Keratinocyte (primary cell): Measurements from ENCODE around the gene KCNMB3. TPM values are rescaled to one million over a fixed set of nuclear protein-coding genes. Genes with fewer than 3 reads are reported as not detected.

ENCODE experiments used
- DNase-seq: peaks from one replicate; pipeline ENCODE4 v3.0.0-alpha.2; 2011; ENCODE audit warnings: low read depth, missing footprints, low spot score
- FAIRE-seq: peaks from 2 replicates; lab custom pipeline; 2011; peaks lifted over from hg19 to GRCh38; lab: Jason Lieb, UNC
- H2AFZ ChIP-seq: 2 replicates; pipeline ENCODE4 v1.6.0; 2012; ENCODE audit warnings: low read length, control low read depth, inconsistent platforms; ENCODE audit not compliant: control insufficient read depth
- H3K27ac ChIP-seq: 2 replicates; pipeline ENCODE4 v1.5.1; 2011; ENCODE audit warnings: low read length; ENCODE audit not compliant: control insufficient read depth, insufficient read depth
- H3K27me3 ChIP-seq: 3 replicates; pipeline ENCODE4 v1.6.0; 2011; ENCODE audit warnings: low read length; ENCODE audit not compliant: control insufficient read depth, insufficient read depth; ENCODE audit errors: extremely low read depth
- H3K36me3 ChIP-seq, 2 experiments: 2 replicates in 1 of 2; 3 replicates in 1 of 2; pipeline ENCODE4 v1.5.1; 2011; ENCODE audit warnings: low read length in 2 of 2, mild to moderate bottlenecking in 1 of 2; ENCODE audit not compliant: control insufficient read depth in 2 of 2, insufficient read depth in 2 of 2; ENCODE audit errors: extremely low read depth in 1 of 2
- H3K4me1 ChIP-seq: 3 replicates; pipeline ENCODE4 v1.5.1; 2011; ENCODE audit warnings: low read length; ENCODE audit not compliant: control insufficient read depth, insufficient read depth; ENCODE audit errors: extremely low read depth
- H3K4me2 ChIP-seq: 3 replicates; pipeline ENCODE4 v1.6.0; 2011; ENCODE audit warnings: low read depth, low read length; ENCODE audit not compliant: control insufficient read depth, insufficient read depth; ENCODE audit errors: extremely low read depth
- H3K4me3 ChIP-seq, 3 experiments: fragments of 200-600 bp in 1 of 3; sonication (generic) in 1 of 3; 2 replicates in 2 of 3; 3 replicates in 1 of 3; pipeline ENCODE4 v1.5.1; 2011 to 2016; ENCODE audit warnings: low read length in 3 of 3, mild to moderate bottlenecking in 3 of 3, control low read depth in 2 of 3, inconsistent platforms in 1 of 3, low read depth in 1 of 3, mixed read lengths in 1 of 3, mixed run types in 1 of 3, moderate library complexity in 1 of 3; ENCODE audit not compliant: control insufficient read depth in 2 of 3, insufficient read depth in 2 of 3; ENCODE audit errors: extremely low read depth in 1 of 3
- H3K79me2 ChIP-seq: 2 replicates; pipeline ENCODE4 v1.6.0; 2012; ENCODE audit warnings: low read length; ENCODE audit not compliant: control insufficient read depth, insufficient read depth
- H3K9ac ChIP-seq: 3 replicates; pipeline ENCODE4 v1.6.0; 2011; ENCODE audit warnings: low read length; ENCODE audit not compliant: control insufficient read depth, insufficient read depth; ENCODE audit errors: extremely low read depth
- H3K9me1 ChIP-seq: 3 replicates; pipeline ENCODE4 v1.6.0; 2011; ENCODE audit warnings: low read length; ENCODE audit not compliant: control insufficient read depth, insufficient read depth; ENCODE audit errors: extremely low read depth
- H3K9me3 ChIP-seq: 2 replicates; pipeline ENCODE4 v1.5.1; 2012; ENCODE audit warnings: low read depth, low read length; ENCODE audit not compliant: control insufficient read depth
- H4K20me1 ChIP-seq: 3 replicates; pipeline ENCODE4 v1.6.0; 2011; ENCODE audit warnings: low read length; ENCODE audit not compliant: control insufficient read depth, insufficient read depth; ENCODE audit errors: extremely low read depth
- CTCF ChIP-seq, 3 experiments: IDR thresholded peaks in 1 of 3; conservative IDR thresholded peaks in 1 of 3; optimal IDR thresholded peaks in 1 of 3; 2 replicates in 2 of 3; 3 replicates in 1 of 3; pipeline versions ENCODE3 to v1.5.1; 2011; ENCODE audit warnings: low read length in 3 of 3, mild to moderate bottlenecking in 3 of 3, moderate library complexity in 2 of 3, control low read depth in 1 of 3, inconsistent platforms in 1 of 3; ENCODE audit not compliant: insufficient read depth in 2 of 3; ENCODE audit errors: extremely low read depth in 1 of 3
- EZH2 ChIP-seq: IDR thresholded peaks from one replicate; pipeline ENCODE4 v1.6.1; 2012; ENCODE audit warnings: inconsistent platforms, mild to moderate bottlenecking, low read length, moderate library complexity
- dilution Hi-C: fragments of 300-500 bp; cut with MboI; formaldehyde crosslinking; loops from one replicate; pipeline ENCODE4 v1.7.0; 2020; ENCODE audit warnings: low sequenced_read_pairs; ENCODE audit not compliant: extremely low pct_ligation_motif_present
- polyA plus RNA-seq, 5 experiments: library from polyadenylated mRNA; depleted of rRNA in 3 of 5; stranded (reverse) in 3 of 5; stranded (forward) in 1 of 5; unstranded in 1 of 5; fragments of >200 nt; gene quantifications; 1 replicate in 1 of 5; 2 replicates in 3 of 5; 3 replicates in 1 of 5; pipeline versions ENCODE4 v1.2.1 to v1.2.3, GENCODE V29; 2011 to 2012; ENCODE audit warnings: missing spikeins in 2 of 5, low read depth in 1 of 5, low replicate concordance in 1 of 5

Gene KCNMB3
- polyA plus RNA-seq, 1 donor (not counting 4 experiments of a cell fraction or from before 2014, with no cell fraction given), result 1.00 TPM

- H2AFZ ChIP-seq, result no peak overlapping the region
- FAIRE-seq (no peak), DNase-seq (no peak)
- H3K4me3 ChIP-seq, result no peak overlapping the region
- TF ChIP-seq CTCF (optimal IDR thresholded peaks at IDR 0.05 in 1 of 3, IDR thresholded peaks at IDR 0.05 in 1 of 3, conservative IDR thresholded peaks at IDR 0.05 in 1 of 3; ENCODE audit: extremely low read depth in 1 of 3, insufficient read depth in 2 of 3, low read length in 3 of 3), result peak in 2 of 3 experiments; percentile 7 to 46
- no peak for TF ChIP-seq EZH2
- no peak overlapping the region for H3K27ac ChIP-seq
- no peak overlapping the region for H3K4me2 ChIP-seq
- no peaks in the 10 kb centered on the region for H3K4me1 ChIP-seq
- no peaks in the 10 kb centered on the region for H4K20me1 ChIP-seq
- H3K9me3 ChIP-seq, result no peaks in the 10 kb centered on the region
- no peaks in the 10 kb centered on the region for H3K79me2 ChIP-seq
- dilution Hi-C loops, result no loop called here
- no peaks in the 10 kb centered on the region for H3K9me1 ChIP-seq
- H3K9ac ChIP-seq, result no peak overlapping the region
- no peaks in the 10 kb centered on the region for H3K36me3 ChIP-seq
- no peaks in the 10 kb centered on the region for H3K27me3 ChIP-seq
These were observed 21.5 kb upstream of the KCNMB3 start for GRCh38 chr3:179272385-179272784.

- Histone ChIP-seq H3K4me2 (no peak overlapping the region), H3K9ac (no peak overlapping the region), H3K9me1 (no peaks in the 10 kb centered on the region), H4K20me1 (no peaks in the 10 kb centered on the region), H3K36me3 (no peaks in the 10 kb centered on the region), H3K27me3 (no peaks in the 10 kb centered on the region), H3K27ac (no peak overlapping the region), H3K4me1 (no peaks in the 10 kb centered on the region), H2AFZ (no peak overlapping the region), H3K4me3 (no peak overlapping the region), H3K79me2 (no peaks in the 10 kb centered on the region), H3K9me3 (no peaks in the 10 kb centered on the region)
- TF ChIP-seq CTCF (optimal IDR thresholded peaks at IDR 0.05 in 1 of 3, IDR thresholded peaks at IDR 0.05 in 1 of 3, conservative IDR thresholded peaks at IDR 0.05 in 1 of 3; ENCODE audit: extremely low read depth in 1 of 3, insufficient read depth in 2 of 3, low read length in 3 of 3) (no peak), EZH2 (no peak)
- DNase-seq (no peak), FAIRE-seq (no peak)
- dilution Hi-C loops, result no loop called here
These were observed 18.3 kb upstream of the KCNMB3 start for GRCh38 chr3:179269152-179269707.
